Occipital lobe (tissue), 2 donors: Measurements from ENCODE around the gene ARHGEF3. TPM values are rescaled to one million over a fixed set of nuclear protein-coding genes. Genes with fewer than 3 reads are reported as not detected.
"Not testable (repeated sequence)": the region's sequence is repeated elsewhere in the genome, so short reads cannot be mapped to it uniquely, and the experiment has no call there.

Source experiments
- DNase-seq: peaks from one replicate; lab custom pipeline; 2025; lab: John Stamatoyannopoulos, UW
- total RNA-seq: library from RNA; depleted of rRNA; stranded (reverse); fragments of >200 nt; gene quantifications from one replicate; pipeline ENCODE4 v1.2.3, GENCODE V29; 2014

The ARHGEF3 gene
- total RNA-seq, 1 donor from 2014 or later = 26.4 TPM

DNA sequence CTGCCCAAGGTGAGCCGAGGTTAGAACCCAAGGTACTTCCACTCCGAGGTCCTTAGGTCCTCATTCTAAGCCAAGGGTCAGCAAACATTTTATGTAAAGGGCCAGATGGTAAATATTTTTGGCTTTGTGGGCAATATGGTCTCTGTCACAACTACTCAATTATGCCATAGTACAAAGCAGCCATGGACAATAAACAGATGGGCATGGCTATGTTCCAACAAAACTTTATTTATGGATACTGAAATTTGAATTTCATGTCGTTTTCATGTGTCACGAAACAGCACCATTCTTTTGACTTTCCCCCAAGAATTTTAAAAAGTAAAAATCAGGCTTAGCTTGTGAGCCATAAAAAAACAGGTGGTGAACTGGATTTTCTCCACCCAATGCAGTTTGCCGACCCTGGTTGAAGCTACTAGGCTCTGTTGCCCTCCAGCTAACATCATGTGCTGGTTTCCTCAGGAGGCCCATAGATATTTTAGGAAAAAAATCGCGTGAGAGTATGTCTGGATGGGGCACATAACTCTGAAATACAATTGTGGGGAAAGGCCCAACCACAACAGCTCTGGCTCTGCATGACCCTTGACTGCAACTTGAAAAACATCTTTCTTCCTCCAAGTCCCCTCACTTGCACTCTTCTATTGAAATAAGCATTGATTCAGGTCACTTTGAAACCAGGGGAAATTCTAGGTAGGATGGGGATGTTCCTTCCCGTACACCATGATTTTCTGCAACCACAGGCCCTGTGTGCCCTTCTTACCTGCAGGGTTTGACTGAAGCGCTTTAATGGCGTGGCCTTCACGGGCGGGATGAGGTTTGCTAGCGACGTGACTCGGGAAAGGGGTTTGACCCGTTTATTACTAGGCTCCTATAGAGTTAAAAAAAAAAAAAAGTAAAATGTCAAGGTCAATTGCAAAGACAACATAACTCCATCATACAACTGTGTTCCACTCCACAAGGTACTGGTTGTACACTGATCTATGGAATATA is 28.5 kb downstream of the ARHGEF3 start:
- no peak for DNase-seq

DNA sequence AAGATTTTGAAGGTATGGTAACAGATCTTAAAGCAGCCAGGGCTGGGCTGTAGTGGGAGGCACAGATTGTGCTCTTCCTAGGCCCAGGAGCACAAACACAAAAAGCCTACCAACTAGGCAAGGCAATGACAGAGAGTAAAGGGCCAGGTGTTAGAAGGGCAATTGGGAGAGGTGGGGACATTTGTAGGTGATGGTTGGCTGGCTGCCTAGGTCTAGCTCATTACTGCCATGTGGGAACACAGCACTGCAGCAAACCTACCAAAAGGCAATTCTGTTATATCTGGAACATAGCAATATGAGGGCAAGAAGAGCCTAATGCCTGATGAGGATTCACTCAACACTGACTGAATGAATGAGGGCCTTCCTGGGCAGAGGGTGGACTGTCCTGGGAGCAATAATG is 30.4 kb downstream of the ARHGEF3 start:
- no peak for DNase-seq

GRCh38 chr3:56769116-56769707 is 32.5 kb downstream of the ARHGEF3 start:
- DNase-seq = no peak

- DNase-seq = no peak
Observed at GRCh38 chr3:56764904-56765547, 36.7 kb downstream of the ARHGEF3 start.

- no peak for DNase-seq
Observed at GRCh38 chr3:56764184-56764583, 37.6 kb downstream of the ARHGEF3 start.

DNA sequence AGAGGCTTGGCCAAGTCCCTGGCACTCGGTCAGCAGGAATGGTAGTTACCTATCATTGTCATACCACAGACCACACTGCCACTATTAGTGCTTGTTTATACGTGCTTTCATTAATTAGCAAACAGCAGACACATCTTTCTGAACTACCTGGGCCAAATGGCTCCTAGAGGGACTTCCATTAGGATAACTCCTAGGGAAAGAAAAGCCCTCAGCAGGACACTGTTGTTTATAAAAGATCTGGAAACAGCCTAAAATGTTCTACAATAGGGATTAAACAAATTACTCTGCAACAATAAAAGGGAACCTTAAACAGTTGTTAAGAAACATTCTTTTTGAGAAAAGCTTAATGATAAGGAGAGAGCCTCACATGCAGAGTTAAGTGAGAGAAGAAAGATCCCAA is 38.5 kb downstream of the ARHGEF3 start:
- DNase-seq = no peak

DNA sequence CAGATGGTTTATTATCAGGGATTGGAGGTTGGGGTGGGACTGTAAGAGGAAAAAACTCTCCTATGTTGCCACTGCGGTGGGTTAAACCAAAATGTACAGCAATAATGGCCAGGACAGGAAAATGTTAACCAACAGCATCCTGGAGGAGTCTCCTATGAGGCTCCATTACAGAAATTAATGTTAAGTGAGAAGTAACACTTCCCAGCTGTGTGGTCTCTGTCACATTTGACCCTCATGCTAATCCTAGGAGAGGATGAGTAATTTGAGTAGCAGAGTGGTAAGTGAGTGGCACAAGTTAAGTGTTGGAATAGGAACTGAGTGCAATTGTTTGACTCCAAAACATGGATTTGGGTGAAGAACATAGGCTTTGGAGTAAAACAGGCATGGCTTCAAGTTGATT is 39.0 kb downstream of the ARHGEF3 start:
- DNase-seq = no peak

DNA sequence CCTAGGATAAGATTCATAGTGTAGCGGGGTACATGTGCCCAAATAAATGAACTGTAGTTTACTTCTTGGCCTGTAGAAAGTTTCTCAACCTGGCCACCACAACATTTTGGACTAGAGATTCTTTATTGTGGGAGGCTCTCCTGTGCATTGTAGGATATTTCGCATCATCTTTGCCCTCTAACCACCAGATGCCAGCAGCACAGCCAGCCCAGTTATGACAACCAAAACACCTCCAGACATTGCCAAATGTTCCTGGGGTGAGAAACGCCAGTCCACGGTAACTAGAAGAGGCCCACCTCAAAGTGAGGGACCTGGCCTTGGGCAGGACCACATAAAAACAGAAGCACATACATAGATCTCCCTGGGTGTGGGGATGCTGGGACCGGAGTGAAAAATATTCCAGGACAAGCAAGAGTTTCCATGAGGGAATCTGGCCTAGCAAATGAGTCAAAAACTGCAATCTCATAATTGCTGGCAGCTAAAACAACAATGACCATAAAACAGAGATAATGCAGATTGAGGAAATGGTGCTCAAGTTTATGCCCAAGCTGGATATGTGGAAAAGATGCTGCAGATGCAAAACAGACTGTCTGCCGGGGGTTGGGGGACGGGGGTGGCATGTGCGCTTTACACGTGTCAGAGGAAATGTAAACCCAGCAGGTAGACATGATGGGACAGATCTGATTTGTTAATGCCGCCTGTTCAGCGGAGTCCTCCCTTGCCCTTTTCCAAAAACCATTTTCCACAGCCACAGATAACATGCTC is 39.7 kb downstream of the ARHGEF3 start:
- no peak for DNase-seq

- no peak for DNase-seq
Observed at GRCh38 chr3:56761023-56761422, 40.7 kb downstream of the ARHGEF3 start.

GRCh38 chr3:56759532-56759931 is 42.2 kb downstream of the ARHGEF3 start:
- DNase-seq = no peak

DNA sequence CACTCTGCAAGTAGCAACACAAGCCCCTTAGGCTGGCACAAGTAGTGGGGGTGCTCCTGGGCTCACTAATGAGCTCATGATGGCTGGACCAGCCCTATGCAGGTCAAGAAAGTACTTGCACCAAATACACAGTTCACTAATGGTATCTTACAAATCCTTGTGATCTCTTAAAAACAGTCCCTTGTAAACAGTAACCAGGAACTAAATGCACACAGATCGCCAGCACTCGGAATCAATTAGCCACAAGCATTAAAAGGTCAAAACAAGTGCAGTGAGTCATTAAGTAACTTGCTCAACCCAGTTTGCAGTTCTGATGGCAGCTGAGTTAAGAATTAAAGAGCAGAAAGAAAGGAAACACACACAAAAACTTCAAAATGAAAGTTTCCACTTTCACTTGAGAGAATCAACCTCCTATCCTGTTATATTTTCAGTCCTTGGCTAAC is 43.2 kb downstream of the ARHGEF3 start:
- no peak for DNase-seq

DNA sequence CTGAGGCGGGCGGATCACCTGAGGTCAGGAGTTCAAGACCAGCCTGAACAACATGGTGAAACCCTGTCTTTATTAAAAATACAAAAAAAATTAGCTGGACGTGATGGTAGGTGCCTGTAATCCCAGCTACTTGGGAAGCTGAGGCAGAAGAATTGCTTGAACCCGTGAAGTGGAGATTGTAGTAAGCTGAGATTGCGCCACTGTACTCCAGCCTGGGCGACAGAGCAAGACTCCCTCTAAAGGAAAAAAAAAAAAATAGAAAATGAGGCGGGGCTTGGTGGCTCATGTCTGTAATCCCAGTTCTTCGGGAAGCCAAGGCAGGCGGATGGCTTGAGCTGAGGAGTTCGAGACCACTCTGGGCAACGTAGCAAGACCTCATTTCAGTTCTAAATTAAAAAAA is 43.7 kb downstream of the ARHGEF3 start:
- not testable (repeated sequence) for DNase-seq

GRCh38 chr3:56754741-56755417 is 46.9 kb downstream of the ARHGEF3 start:
- no peak for DNase-seq

DNA sequence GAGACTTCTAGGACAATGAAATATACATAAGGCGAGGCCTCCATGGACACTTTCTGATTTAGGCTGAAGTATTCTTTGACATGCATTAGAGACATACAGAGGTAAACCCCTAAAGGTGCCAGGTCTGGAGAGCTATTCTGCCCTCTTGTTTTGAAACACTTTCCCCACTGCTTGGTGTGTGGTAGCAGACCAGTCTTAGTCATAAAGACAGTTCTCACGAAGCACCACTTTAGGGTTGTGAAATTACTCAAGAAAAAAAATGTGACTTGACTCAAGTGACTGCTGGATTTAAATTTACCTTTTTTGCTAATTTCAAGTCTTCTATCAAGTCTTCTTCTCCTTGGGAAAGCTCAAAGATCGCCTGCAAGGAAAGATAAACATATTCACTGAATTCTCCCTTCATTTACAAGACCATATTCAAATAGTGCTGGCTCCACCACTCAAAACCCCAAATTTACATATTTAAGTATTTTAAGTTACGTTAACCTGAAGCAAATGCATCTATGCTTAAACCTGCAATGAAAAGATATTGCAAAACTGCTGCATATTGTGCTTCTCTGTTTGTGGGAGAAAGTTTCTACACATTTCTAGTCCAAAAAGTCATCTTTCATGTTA is 48.4 kb downstream of the ARHGEF3 start:
- DNase-seq = no peak

DNA sequence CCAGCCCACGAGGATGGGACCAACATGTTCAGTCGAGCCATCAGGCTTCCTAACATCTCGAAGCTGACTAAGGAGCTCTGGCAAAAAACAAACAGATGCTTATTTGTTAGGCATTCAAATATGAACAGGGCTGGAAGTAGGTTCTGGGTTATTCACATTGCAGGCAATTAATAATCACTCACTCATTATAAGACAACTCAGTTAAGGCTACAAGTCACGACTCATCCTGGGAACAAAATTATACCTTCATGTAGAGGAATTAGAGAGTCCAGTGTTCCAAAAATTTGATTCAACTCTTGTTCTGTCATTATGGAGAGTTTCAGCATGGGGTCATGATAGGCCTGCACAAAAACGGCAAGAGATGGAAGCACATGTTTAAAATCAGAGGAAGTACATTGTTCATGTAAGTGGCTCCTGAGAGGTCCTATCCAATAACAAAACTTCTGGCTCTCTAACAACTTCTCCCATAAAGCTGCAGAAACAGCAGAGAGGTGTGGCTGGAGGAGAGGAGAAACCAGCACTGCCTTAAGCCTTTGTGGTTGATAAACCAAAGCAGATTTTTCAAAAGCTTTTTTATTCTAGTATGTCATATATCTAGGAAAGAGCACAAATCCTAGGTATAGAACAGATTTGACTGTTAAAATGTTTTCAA is 50.6 kb downstream of the ARHGEF3 start:
- DNase-seq = no peak

DNA sequence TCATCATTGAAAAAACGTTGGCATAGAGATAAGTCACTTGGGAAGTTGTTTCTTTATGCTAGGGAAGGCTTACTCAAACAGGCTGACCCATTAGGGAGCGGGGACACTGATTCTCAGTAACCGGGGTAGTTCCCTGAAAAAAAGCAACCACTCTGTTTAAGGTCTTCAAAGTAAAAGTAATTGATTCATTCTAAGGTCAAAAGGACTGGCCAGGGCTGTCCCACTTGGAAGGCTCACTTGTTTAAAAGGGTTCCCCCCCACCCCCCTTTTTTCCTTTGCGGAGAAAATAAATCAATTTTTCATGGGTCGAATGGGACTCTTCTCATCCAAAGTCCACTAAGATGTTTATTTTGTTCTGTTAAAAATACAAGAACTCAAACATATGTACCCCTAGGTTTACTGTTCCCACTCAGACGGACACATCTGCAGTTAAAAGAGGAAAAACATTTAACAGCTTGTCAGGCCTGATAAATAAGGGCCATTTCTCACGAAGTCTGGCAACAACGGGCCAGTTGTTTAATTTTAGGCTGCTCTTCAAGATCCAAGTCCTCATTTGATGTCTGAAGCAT is 53.0 kb downstream of the ARHGEF3 start:
- no peak for DNase-seq

GRCh38 chr3:56747150-56747549 is 54.6 kb downstream of the ARHGEF3 start:
- no peak for DNase-seq

DNA sequence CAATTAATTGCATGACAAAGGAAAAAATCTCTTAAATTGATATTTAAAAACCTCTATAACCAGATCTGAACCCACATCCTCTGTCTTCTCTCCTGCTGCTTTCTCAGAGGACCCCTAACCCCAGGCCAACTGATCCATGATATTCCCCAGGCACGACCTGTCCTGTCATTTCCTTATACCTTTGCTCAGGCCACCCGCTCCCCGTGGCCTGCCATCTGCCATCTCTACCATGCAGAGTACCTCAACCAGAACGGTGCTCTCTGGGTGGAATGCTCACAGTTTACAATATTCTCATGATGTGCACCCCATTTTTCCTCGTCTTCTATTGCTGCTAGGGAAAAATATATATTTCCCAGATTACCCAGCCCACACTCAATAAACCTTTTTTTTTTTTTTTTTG is 57.7 kb downstream of the ARHGEF3 start:
- DNase-seq = no peak

GRCh38 chr3:56742887-56743286 is 58.9 kb downstream of the ARHGEF3 start:
- DNase-seq = no peak

- no peak for DNase-seq
Observed at GRCh38 chr3:56739036-56739435, 62.7 kb downstream of the ARHGEF3 start.
